NOMO-1 treated with dmso at 0.1 percent for 144 hours (cell line): ENCODE results near the gene RIMBP2.

Experiments
- DNase-seq: peaks from one replicate; lab custom pipeline; 2025; ENCODE audit not compliant: unreplicated experiment; lab: John Stamatoyannopoulos, UW

RIMBP2 gene

GRCh38 chr12:130350715-130351114, 365.4 kb downstream of the RIMBP2 start:
- DNase-seq, result no peak

- DNase-seq, result no peak
These were observed 368.5 kb downstream of the RIMBP2 start for GRCh38 chr12:130347588-130347987.
